GM12874 (cell line): ENCODE results near the gene DIS3L.

Experiments used
- TF ChIP-seq, protein P1 (sequence below): IDR thresholded peaks from 2 replicates; pipeline ENCODE4 v1.5.1; 2011; ENCODE audit warnings: low read depth, mild to moderate bottlenecking, control low read depth, low read length, moderate library complexity; ENCODE audit not compliant: insufficient read depth

DIS3L gene

GRCh38 chr15:66253418-66254088 lies 39.8 kb upstream of the DIS3L start, which contains the start of gene MEGF11:
Gene MEGF11, minus strand, starts transcription at chr15:66253750. Its CDS starts 125,347 bp downstream, at chr15:66128403.
- TF ChIP-seq, protein P1, sequence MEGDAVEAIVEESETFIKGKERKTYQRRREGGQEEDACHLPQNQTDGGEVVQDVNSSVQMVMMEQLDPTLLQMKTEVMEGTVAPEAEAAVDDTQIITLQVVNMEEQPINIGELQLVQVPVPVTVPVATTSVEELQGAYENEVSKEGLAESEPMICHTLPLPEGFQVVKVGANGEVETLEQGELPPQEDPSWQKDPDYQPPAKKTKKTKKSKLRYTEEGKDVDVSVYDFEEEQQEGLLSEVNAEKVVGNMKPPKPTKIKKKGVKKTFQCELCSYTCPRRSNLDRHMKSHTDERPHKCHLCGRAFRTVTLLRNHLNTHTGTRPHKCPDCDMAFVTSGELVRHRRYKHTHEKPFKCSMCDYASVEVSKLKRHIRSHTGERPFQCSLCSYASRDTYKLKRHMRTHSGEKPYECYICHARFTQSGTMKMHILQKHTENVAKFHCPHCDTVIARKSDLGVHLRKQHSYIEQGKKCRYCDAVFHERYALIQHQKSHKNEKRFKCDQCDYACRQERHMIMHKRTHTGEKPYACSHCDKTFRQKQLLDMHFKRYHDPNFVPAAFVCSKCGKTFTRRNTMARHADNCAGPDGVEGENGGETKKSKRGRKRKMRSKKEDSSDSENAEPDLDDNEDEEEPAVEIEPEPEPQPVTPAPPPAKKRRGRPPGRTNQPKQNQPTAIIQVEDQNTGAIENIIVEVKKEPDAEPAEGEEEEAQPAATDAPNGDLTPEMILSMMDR, result no peak

GRCh38 chr15:66254089-66254950 lies 39.0 kb upstream of the DIS3L start:
- TF ChIP-seq, protein P1, result no peak

DNA sequence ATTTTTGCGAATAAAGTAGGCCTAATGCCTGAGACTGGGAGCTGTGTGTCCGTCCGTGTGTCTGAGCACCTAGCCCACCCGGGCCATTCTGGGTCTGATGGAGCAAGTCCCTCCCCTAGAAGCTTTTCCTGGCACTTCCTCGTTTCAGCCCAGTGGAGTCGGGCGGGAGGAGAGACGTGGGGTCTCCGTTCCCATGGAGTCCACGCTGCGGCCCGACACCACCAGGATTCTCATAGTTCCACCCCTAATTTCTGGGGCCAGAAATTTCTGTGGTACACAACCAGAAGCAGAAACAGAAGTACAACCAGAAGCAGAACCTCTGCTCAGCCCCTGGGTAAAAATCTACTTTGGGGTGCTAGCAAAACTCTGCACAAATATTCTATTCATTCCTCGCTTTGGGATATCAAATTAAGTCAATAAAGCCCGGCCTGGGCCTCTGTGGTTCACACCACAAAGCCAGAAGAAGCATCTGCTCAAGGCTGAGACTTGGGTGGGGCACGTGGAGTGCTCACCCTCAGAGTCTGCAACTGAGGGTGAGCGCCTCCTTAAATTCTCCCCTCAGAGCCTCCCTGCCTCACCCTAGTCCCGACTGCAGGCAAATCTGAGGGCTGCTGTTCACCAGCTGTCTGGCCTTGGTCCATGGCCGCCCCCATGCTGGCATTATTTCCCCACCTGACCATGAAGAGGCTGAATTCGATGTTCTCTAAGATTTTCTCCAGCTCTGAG lies 38.3 kb upstream of the DIS3L start:
- TF ChIP-seq, protein P1, result no peak

GRCh38 chr15:66256692-66257091 lies 36.7 kb upstream of the DIS3L start:
- TF ChIP-seq, protein P1, result no peak

DNA sequence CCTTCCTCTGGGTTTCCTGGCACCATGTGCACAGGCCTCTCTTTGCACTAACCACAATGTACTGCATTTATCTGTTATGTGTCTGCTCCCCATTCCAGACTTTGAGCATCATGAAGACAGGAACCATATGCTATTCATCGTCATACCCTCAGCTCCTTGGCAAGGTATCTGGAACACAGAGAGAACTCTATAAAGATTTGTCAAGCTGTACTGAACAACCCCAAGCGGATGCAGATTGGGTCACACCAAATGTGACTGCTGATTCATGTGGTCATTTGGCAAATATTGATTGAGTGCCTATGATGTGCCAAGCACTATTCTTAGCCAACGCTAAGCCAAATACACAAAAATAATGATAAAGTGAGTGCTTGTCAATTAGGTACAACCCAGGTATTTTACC lies 32.3 kb upstream of the DIS3L start:
- TF ChIP-seq, protein P1, result no peak

- TF ChIP-seq, protein P1, result no peak
Measured at GRCh38 chr15:66264859-66265513, 28.4 kb upstream of the DIS3L start.
